ENCODE measurements around the gene NFATC1.
"Not testable (repeated sequence)": the region's sequence is repeated elsewhere in the genome, so short reads cannot be mapped to it uniquely, and the experiment has no call there.

DNA sequence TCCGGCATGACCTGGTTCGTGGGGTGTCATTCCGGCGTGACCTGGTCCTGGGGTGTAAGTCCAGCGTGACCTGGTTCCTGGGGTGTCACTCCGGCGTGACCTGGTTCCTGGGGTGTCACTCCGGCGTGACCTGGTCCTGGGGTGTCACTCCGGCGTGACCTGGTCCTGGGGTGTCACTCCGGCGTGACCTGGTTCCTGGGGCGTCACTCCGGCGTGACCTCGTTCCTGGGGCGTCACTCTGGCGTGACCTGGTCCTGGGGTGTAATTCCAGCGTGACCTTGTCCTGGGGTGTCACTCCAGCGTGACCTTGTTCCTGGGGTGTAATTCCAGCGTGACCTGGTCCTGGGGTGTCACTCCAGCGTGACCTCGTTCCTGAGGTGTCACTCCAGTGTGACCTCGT, 87.7 kb downstream of the NFATC1 start:
- TF ChIP-seq, protein P1, sequence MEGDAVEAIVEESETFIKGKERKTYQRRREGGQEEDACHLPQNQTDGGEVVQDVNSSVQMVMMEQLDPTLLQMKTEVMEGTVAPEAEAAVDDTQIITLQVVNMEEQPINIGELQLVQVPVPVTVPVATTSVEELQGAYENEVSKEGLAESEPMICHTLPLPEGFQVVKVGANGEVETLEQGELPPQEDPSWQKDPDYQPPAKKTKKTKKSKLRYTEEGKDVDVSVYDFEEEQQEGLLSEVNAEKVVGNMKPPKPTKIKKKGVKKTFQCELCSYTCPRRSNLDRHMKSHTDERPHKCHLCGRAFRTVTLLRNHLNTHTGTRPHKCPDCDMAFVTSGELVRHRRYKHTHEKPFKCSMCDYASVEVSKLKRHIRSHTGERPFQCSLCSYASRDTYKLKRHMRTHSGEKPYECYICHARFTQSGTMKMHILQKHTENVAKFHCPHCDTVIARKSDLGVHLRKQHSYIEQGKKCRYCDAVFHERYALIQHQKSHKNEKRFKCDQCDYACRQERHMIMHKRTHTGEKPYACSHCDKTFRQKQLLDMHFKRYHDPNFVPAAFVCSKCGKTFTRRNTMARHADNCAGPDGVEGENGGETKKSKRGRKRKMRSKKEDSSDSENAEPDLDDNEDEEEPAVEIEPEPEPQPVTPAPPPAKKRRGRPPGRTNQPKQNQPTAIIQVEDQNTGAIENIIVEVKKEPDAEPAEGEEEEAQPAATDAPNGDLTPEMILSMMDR (IDR thresholded peaks at IDR 0.05; ENCODE audit: low read depth, low read length, poor library complexity, severe bottlenecking), result not testable (repeated sequence)
- TF ChIP-seq EZH2phosphoT487 (IDR thresholded peaks at IDR 0.05; ENCODE audit: borderline replicate concordance, low read length), result not testable (repeated sequence)
